ENCODE data around the gene DNAJC4.

The DNAJC4 gene

GRCh38 chr11:64230171-64230984 is at the start of gene DNAJC4:
Gene DNAJC4, plus strand, starts transcription at chr11:64230548. Its CDS starts 307 bp downstream, at chr11:64230855.
- peak; percentile 78 for DNase-seq (ENCODE audit: low spot score)

GRCh38 chr11:64180891-64181290 is 49.5 kb upstream of the DNAJC4 start:
- DNase-seq (ENCODE audit: low spot score): no peak

- DNase-seq (ENCODE audit: low spot score): no peak
Measured at GRCh38 chr11:64181506-64182411, 48.6 kb upstream of the DNAJC4 start.

GRCh38 chr11:64183890-64184289 is 46.5 kb upstream of the DNAJC4 start:
- no peak for DNase-seq (ENCODE audit: low spot score)

GRCh38 chr11:64185175-64185692 is 45.1 kb upstream of the DNAJC4 start:
- DNase-seq (ENCODE audit: low spot score): no peak

- DNase-seq (ENCODE audit: low spot score): peak; percentile 99
Measured at GRCh38 chr11:64185693-64186491, 44.5 kb upstream of the DNAJC4 start, which contains the start of gene STIP1. Gene STIP1, plus strand, starts transcription at chr11:64186171. Its CDS starts 91 bp downstream, at chr11:64186262.

- no peak for DNase-seq (ENCODE audit: low spot score)
Measured at GRCh38 chr11:64186492-64187165, 43.7 kb upstream of the DNAJC4 start.

GRCh38 chr11:64192434-64192833 is 37.9 kb upstream of the DNAJC4 start:
- no peak for DNase-seq (ENCODE audit: low spot score)

GRCh38 chr11:64196626-64197025 is 33.7 kb upstream of the DNAJC4 start:
- no peak for DNase-seq (ENCODE audit: low spot score)

- no peak for DNase-seq (ENCODE audit: low spot score)
Measured at GRCh38 chr11:64198511-64198910, 31.8 kb upstream of the DNAJC4 start.

GRCh38 chr11:64201543-64201942 is 28.8 kb upstream of the DNAJC4 start:
- no peak for DNase-seq (ENCODE audit: low spot score)

- no peak for DNase-seq (ENCODE audit: low spot score)
Measured at GRCh38 chr11:64202992-64203391, 27.4 kb upstream of the DNAJC4 start.

- DNase-seq (ENCODE audit: low spot score): no peak
Measured at GRCh38 chr11:64203421-64204079, 26.8 kb upstream of the DNAJC4 start.

GRCh38 chr11:64204080-64204440 is 26.3 kb upstream of the DNAJC4 start:
- DNase-seq (ENCODE audit: low spot score): no peak

- DNase-seq (ENCODE audit: low spot score): peak; percentile 83
Measured at GRCh38 chr11:64204464-64204989, 25.8 kb upstream of the DNAJC4 start.

GRCh38 chr11:64206457-64207255 is 23.7 kb upstream of the DNAJC4 start, which contains the start of gene FERMT3:
Gene FERMT3, plus strand, starts transcription at chr11:64206721. Its CDS starts 644 bp downstream, at chr11:64207365.
- DNase-seq (ENCODE audit: low spot score): peak; percentile 81

- peak; percentile 74 for DNase-seq (ENCODE audit: low spot score)
Measured at GRCh38 chr11:64207256-64208085, 22.9 kb upstream of the DNAJC4 start.

GRCh38 chr11:64208086-64208795 is 22.1 kb upstream of the DNAJC4 start:
- no peak for DNase-seq (ENCODE audit: low spot score)

Data from germinal center (tissue), 1 donor.